HepG2 (cell line): ENCODE measurements around the gene SLC39A10. TPM values are rescaled to one million over a fixed set of nuclear protein-coding genes. Genes with fewer than 3 reads are reported as not detected.

Experiments
- ATM ChIP-seq: fragments of 450-650 bp; IDR thresholded peaks from 2 replicates; pipeline ENCODE4 v1.7.1; 2017; ENCODE audit warnings: mild to moderate bottlenecking, borderline replicate concordance
- CEBPG ChIP-seq: IDR thresholded peaks from 2 replicates; pipeline ENCODE4 v1.6.1; 2016
- DPF2 ChIP-seq: sonication (generic); formaldehyde crosslinking; IDR thresholded peaks from 2 replicates; pipeline ENCODE4 v1.4.0; 2020; ENCODE audit warnings: mild to moderate bottlenecking, low read depth, missing genetic modification reagents, borderline replicate concordance
- FUBP1 ChIP-seq: sonication (generic); formaldehyde crosslinking; IDR thresholded peaks from 2 replicates; pipeline ENCODE4 v1.5.1; 2020; ENCODE audit warnings: missing genetic modification reagents, mild to moderate bottlenecking, borderline replicate concordance
- GTF3A ChIP-seq: sonication (generic); formaldehyde crosslinking; conservative IDR thresholded peaks from 2 replicates; pipeline ENCODE4 v1.4.0; 2020; ENCODE audit warnings: mild to moderate bottlenecking, missing genetic modification reagents
- SNAPC2 ChIP-seq: sonication (generic); formaldehyde crosslinking; IDR thresholded peaks from 2 replicates; pipeline ENCODE4 v1.8.1; 2022; ENCODE audit warnings: mild to moderate bottlenecking, missing genetic modification reagents
- SOX5 ChIP-seq: IDR thresholded peaks from 2 replicates; pipeline ENCODE4 v1.6.1; 2016; ENCODE audit warnings: borderline replicate concordance
- ZC3H4 ChIP-seq: sonication (generic); formaldehyde crosslinking; IDR thresholded peaks from 2 replicates; pipeline ENCODE4 v1.4.0; 2020; ENCODE audit warnings: missing genetic modification reagents, borderline replicate concordance
- ZNF558 ChIP-seq: sonication (generic); formaldehyde crosslinking; IDR thresholded peaks from 2 replicates; pipeline ENCODE4 v1.9.0; 2022; ENCODE audit warnings: mild to moderate bottlenecking, missing genetic modification reagents, borderline replicate concordance
- ZNF691 ChIP-seq: sonication (generic); formaldehyde crosslinking; IDR thresholded peaks from 2 replicates; pipeline ENCODE4 v1.4.0; 2020; ENCODE audit warnings: missing genetic modification reagents, low read depth, mild to moderate bottlenecking, borderline replicate concordance
- polyA plus RNA-seq, 8 experiments: library from polyadenylated mRNA; depleted of rRNA in 3 of 8; stranded (reverse) in 7 of 8; unstranded in 1 of 8; fragments of >200 nt; fragmentation: Illumina TruSeq in 4 of 8; extraction: Trizol in 4 of 8; gene quantifications; 2 replicates each; pipeline versions ENCODE4 v1.2.1 to v1.2.3, GENCODE V29; 2011 to 2016; ENCODE audit warnings: low read depth in 4 of 8, missing spikeins in 1 of 8, mixed read lengths in 1 of 8; ENCODE audit not compliant: insufficient read depth in 1 of 8
- total RNA-seq, 5 experiments: library from RNA; depleted of rRNA; stranded (reverse); fragments of >200 nt; fragmentation: Illumina TruSeq; extraction: Trizol; gene quantifications; 2 replicates each; pipeline ENCODE4 v1.2.3, GENCODE V29; 2016; ENCODE audit warnings: low read depth in 1 of 5
- TF ChIP-seq, protein P1 (sequence below): sonication (generic); formaldehyde crosslinking; IDR thresholded peaks from one replicate; pipeline ENCODE4 v1.5.1; 2020; ENCODE audit warnings: mild to moderate bottlenecking, missing genetic modification reagents; ENCODE audit errors: not compliant biosample characterization
- TF ChIP-seq, protein P2 (sequence below): sonication (generic); formaldehyde crosslinking; IDR thresholded peaks from 2 replicates; pipeline ENCODE4 v1.4.0; 2020; ENCODE audit warnings: missing genetic modification reagents

SLC39A10 gene
- total and polyA plus RNA-seq, 2 of the 13 experiments (the other 11 are each of a cell fraction or from before 2014, with no cell fraction given): 13.2 to 21.0 TPM

DNA sequence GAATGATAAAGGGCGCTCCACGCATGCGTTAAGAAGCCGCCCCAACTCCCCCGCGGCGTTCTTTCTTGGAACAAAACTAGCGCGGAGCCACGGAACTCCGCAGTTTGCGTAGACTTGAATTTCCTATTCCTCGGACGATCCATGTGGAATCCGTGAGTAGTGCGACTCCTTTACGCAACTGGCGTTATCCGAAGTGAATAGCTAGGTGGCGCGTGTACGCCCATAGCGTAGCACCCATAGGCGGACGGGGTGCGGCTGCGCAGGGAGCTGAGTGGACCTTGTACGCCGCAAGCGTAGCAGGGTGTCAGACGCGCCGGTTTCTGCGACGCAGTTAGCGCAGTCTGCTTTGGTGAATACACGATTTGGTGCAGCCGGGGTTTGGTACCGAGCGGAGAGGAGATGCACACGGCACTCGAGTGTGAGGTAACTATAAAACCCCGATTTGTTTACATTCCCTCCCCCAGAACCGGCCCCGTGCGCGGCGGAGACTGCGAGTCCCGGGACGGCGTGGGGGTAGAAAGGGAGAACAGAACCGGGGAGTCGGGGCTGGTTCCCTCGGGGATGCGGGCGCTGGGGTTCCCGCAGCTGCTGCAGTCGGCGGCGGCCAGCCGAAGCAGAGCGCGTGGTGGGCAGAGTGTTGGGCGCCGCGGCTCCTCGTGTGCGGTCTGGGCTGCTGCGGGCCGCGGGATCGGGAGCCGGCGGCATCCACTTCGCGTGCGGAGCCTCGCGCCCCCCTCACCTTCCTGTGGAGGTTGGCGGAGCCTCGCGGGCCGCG is at the start of gene SLC39A10 (continued):
- peak; percentile 49; the same call in 1 of the 2 replicates for TF ChIP-seq CEBPG (CRISPR knock-in tag)
- TF ChIP-seq ZC3H4 (CRISPR knock-in tag): no peak
- no peak for TF ChIP-seq ZNF691 (CRISPR knock-in tag)
- TF ChIP-seq SNAPC2 (CRISPR knock-in tag): peak; percentile 38; the same call in 1 of the 2 replicates
- TF ChIP-seq, protein P1, sequence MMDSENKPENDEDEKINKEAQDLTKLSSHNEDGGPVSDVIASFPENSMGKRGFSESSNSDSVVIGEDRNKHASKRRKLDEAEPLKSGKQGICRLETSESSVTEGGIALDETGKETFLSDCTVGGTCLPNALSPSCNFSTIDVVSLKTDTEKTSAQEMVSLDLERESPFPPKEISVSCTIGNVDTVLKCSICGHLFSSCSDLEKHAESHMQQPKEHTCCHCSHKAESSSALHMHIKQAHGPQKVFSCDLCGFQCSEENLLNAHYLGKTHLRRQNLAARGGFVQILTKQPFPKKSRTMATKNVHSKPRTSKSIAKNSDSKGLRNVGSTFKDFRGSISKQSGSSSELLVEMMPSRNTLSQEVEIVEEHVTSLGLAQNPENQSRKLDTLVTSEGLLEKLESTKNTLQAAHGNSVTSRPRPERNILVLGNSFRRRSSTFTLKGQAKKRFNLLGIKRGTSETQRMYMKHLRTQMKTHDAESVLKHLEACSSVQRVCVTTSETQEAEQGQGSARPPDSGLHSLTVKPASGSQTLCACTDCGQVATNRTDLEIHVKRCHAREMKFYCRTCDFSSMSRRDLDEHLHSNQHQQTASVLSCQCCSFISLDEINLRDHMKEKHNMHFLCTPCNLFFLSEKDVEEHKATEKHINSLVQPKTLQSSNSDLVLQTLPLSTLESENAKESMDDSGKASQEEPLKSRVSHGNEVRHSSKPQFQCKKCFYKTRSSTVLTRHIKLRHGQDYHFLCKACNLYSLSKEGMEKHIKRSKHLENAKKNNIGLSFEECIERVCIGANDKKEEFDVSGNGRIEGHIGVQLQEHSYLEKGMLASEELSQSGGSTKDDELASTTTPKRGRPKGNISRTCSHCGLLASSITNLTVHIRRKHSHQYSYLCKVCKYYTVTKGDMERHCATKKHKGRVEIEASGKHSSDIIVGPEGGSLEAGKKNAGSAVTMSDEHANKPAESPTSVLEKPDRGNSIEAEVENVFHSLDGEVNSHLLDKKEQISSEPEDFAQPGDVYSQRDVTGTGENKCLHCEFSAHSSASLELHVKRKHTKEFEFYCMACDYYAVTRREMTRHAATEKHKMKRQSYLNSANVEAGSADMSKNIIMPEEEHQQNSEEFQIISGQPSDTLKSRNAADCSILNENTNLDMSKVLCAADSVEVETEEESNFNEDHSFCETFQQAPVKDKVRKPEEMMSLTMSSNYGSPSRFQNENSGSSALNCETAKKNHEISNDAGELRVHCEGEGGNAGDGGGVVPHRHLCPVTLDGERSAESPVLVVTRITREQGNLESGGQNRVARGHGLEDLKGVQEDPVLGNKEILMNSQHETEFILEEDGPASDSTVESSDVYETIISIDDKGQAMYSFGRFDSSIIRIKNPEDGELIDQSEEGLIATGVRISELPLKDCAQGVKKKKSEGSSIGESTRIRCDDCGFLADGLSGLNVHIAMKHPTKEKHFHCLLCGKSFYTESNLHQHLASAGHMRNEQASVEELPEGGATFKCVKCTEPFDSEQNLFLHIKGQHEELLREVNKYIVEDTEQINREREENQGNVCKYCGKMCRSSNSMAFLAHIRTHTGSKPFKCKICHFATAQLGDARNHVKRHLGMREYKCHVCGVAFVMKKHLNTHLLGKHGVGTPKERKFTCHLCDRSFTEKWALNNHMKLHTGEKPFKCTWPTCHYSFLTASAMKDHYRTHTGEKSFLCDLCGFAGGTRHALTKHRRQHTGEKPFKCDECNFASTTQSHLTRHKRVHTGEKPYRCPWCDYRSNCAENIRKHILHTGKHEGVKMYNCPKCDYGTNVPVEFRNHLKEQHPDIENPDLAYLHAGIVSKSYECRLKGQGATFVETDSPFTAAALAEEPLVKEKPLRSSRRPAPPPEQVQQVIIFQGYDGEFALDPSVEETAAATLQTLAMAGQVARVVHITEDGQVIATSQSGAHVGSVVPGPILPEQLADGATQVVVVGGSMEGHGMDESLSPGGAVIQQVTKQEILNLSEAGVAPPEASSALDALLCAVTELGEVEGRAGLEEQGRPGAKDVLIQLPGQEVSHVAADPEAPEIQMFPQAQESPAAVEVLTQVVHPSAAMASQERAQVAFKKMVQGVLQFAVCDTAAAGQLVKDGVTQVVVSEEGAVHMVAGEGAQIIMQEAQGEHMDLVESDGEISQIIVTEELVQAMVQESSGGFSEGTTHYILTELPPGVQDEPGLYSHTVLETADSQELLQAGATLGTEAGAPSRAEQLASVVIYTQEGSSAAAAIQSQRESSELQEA (CRISPR knock-in tag): peak; percentile 57
- TF ChIP-seq ZNF558: no peak
- TF ChIP-seq ATM: no peak
- no peak for TF ChIP-seq DPF2
- TF ChIP-seq FUBP1 (CRISPR knock-in tag): no peak
- TF ChIP-seq, protein P2, sequence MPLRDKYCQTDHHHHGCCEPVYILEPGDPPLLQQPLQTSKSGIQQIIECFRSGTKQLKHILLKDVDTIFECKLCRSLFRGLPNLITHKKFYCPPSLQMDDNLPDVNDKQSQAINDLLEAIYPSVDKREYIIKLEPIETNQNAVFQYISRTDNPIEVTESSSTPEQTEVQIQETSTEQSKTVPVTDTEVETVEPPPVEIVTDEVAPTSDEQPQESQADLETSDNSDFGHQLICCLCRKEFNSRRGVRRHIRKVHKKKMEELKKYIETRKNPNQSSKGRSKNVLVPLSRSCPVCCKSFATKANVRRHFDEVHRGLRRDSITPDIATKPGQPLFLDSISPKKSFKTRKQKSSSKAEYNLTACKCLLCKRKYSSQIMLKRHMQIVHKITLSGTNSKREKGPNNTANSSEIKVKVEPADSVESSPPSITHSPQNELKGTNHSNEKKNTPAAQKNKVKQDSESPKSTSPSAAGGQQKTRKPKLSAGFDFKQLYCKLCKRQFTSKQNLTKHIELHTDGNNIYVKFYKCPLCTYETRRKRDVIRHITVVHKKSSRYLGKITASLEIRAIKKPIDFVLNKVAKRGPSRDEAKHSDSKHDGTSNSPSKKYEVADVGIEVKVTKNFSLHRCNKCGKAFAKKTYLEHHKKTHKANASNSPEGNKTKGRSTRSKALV (CRISPR knock-in tag): peak; percentile 26; the same call in 1 of the 2 replicates
- no peak; the same call in 1 of the 2 replicates for TF ChIP-seq SOX5 (CRISPR knock-in tag)
- no peak for TF ChIP-seq GTF3A (CRISPR knock-in tag)
